GM18858 (cell line): ENCODE data around the gene DUSP8.
A peak's percentile ranks its signal among the peaks of the same experiment; 100 is the strongest.
"Not testable (repeated sequence)": the region's sequence is repeated elsewhere in the genome, so short reads cannot be mapped to it uniquely, and the experiment has no call there.

ENCODE experiments used
- ATAC-seq: cut with Tn5 transposase; IDR thresholded peaks from one replicate; pipeline ENCODE4 v1.9.1; 2021; ENCODE audit not compliant: unreplicated experiment

The DUSP8 gene

DNA sequence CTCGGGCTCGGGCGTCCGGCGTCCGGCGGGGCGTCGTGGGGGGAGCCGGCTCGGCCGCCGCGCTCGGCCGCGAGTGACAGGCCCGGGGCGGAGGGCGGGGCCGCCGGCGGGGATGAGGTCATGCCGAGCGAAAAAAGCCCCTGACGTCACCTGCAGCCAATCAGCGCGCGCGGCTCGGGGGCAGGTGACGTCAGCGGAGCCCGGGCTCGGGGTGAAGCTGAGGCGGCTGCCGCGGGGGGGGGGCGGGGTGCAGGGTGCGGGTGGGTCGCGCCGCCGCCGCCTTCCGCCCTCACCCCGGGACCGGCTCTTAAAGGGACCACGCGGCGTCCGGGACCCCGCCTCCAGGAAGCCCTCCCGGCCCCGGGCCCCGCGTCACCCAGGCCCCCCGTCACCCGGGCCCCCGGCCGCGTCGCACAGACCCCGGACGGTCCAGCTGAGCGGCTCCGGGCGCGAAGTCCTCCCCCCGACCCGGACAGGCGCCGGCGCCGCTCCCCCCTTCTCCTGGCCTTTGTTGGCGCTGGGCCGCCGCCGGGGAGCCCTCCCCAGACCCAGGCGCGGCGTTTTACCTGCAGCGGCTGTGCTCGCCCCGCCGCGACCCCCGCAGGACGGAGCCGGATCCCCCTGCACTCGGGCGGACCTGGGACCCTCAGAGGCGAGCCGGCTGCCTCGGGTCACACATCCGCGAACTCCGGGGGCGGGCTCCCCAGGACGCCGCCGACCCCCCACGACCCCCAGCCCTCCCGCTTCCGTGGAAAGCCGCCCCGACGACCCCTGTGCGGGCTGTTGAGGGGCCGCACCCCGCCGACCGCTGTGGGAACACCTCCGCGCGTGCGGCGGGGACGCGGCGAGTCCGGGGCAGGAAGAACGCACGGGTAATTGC, at the start of gene DUSP8:
Gene DUSP8, minus strand, starts transcription at position 75 of the 880 bp plus-strand sequence. CDS start 6,445 bp downstream, outside the sequence.
- ATAC-seq = peak; percentile 42

DNA sequence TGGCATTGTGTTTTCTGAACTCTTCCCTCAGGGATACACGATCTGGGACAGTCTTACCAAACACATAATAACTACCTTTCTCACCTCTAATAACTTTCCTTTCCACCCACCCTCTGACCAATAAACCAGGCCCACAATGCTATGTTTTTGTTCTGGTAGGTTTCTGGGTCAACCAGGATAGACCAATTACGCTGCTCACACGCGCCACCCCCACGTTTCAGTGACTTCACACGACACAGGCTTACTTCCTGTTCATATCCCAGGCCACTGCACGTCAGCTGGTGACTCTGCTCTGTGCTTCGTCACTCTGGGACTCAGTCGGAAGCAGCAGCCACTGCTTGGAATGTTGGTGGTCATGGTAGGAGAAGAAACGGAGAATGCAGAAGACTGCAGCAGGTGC, 47.4 kb upstream of the DUSP8 start:
- ATAC-seq = no peak

DNA sequence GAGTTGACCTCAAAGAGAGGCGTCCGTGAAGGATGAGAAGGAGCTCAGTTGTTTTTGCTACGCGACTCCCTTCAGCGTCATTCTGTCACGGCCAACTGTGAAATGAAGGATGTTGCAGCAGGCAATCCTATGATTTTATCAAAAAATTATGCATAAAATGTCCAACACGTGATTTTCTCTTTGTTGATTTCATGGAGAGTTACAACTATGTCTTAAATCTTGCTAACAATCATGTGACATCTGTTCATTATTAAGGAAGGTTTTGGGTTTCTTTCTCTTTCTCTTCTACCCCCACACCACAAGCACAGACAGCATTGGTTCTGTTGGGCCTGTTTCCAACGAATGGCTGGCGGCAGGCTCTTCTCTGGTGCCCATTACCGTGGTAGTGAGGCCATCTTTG, 46.2 kb upstream of the DUSP8 start:
- ATAC-seq = no peak

DNA sequence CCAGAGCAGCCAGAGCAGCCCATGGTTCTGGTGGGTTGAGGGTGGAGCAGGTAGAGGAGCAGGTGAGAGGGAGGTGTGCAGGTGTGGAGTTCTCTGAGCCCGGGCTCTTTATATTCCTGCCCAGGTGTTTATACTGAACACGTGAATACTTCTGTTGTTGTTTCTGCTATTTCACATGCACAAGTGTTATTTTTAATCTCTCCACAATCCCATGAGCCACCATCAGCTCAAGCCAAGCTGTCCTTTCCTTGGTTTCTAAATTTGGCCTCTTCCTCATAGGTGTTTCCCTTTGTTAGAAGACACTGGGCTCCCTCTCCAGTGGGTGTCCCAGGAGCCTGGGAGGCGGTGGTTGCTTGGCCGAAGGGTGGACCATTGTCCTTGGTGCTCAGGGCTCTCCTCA, 36.3 kb upstream of the DUSP8 start, which contains the start of gene KRTAP5-3:
Gene KRTAP5-3, minus strand, starts transcription at position 101 of the 400 bp plus-strand sequence. Its CDS starts 78 bp downstream, at position 23.
- ATAC-seq = no peak

DNA sequence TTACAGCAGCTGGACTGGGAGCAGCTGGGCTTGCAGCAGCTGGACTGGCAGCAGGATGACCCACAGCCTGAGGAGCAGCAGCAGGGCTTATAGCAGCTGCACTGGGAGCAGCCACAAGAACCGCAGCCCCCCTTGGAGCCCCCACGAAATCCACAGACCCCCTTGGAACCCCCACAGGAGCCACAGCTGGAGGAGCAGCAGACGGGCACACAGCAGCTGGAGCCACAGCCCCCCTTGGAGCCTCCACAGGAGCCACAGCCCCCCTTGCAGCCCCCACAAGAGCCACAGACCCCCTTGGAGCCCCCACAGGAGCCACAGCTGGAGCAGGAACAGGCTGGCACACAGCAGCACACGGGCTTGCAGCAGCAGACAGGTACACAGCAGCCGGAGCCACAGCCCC, 35.8 kb upstream of the DUSP8 start:
- ATAC-seq = not testable (repeated sequence)

DNA sequence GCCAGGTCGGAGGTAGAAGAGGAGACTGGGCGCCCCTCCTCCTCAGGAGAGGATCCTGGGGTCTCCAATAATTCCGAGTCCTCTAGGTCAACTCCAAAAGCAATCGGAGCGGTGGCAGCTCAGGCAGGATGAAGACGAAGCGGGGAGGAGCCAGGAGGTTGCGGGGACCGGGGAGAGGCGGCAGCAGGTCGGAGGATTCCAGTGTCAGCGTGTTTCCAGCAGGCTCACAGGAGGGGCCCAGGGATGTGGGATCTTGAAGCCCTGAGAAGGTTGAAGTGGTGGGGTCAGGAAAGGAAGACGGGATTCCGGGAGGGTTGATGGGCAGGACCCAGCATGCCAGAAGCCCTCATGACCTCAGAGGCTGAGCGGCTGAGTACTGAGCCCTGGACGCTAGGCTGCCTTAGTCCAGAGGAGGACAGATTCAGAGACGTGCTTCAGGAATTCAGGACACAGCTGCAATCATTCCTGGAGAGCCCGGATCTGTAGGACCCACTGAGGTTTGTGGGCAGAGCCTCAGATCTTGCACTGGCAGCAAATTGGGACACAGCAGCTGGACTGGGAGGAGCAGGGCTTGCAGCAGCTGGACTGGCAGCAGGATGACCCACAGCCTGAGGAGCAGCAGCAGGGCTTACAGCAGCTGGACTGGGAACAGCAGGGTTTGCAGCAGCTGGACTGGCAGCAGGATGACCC, 35.2 kb upstream of the DUSP8 start:
- not testable (repeated sequence) for ATAC-seq

- peak; percentile 71 for ATAC-seq
Measured at GRCh38 chr11:1605923-1606322, 33.9 kb upstream of the DUSP8 start.

GRCh38 chr11:1604711-1605110, 32.6 kb upstream of the DUSP8 start:
- ATAC-seq = no peak

GRCh38 chr11:1604181-1604580, 32.1 kb upstream of the DUSP8 start:
- no peak for ATAC-seq

GRCh38 chr11:1603629-1604028, 31.6 kb upstream of the DUSP8 start:
- no peak for ATAC-seq

GRCh38 chr11:1601663-1602062, 29.6 kb upstream of the DUSP8 start:
- ATAC-seq = not testable (repeated sequence)

DNA sequence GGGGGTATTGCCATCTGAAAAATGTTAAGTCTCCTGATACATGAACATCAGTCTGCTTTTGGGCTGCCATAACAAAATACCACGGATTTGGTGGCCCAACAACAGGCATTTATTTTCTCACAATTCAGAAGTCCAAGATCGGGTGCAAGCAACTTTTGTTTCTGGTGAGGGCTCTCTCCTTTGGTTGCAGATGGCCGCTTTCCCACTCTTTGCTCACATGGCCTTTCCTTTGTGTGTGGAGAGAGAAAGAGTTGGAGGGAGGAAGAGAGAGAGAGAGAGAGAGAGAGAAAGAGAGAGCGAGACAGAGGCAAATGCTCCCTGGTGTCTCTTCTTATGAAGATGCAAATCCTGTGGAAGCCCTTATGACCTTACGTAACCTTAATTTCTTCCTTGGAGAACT, 28.6 kb upstream of the DUSP8 start:
- no peak for ATAC-seq

DNA sequence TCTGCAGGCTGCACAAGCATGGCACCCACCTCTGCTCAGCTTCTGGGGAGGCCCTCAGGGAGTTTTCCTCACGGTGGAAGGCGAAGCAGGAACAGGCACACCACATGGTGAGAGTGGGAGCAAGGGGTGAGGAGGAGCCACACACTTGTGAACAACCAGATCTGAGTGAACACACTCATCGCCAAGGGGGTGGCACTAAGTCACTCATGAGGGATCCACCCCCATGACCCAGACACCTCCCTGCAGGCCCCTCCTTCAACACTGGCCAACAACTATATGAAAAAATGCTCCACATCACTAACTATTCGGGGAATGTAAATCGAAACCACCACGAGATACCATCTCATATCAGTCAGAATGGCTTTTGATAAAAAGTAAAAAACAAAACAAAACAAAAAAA, 26.7 kb upstream of the DUSP8 start:
- no peak for ATAC-seq

DNA sequence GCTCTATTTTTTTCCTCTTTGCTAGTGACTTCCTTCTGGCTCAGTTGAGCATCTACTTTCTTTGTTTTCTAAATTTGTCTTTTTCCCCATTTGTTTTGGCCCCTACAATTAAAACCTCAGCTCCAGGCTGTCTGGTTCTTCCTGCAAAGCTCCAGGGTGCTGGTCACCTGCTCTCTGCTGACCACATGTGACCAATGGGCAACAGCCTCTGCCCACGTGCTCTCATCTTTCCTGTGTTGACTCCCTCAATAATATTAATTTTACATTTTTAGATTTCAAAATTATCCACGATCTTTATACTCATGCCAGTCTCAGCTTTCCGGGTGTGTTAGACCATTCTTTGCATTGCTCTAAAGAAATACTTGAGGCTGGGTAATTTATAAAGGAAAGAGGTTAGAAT, 26.3 kb upstream of the DUSP8 start:
- ATAC-seq = not testable (repeated sequence)

- no peak for ATAC-seq
Measured at GRCh38 chr11:1597994-1598380, 25.9 kb upstream of the DUSP8 start, which contains the start of gene KRTAP5-2. Gene KRTAP5-2, minus strand, starts transcription at chr11:1598294. Its CDS starts 44 bp downstream, at chr11:1598250.

GRCh38 chr11:1597331-1597993, 25.4 kb upstream of the DUSP8 start:
- no peak for ATAC-seq

GRCh38 chr11:1596576-1597121, 24.6 kb upstream of the DUSP8 start:
- not testable (repeated sequence) for ATAC-seq

GRCh38 chr11:1595994-1596575, 24.0 kb upstream of the DUSP8 start:
- ATAC-seq = not testable (repeated sequence)

- ATAC-seq = no peak
Measured at GRCh38 chr11:1592628-1593027, 20.6 kb upstream of the DUSP8 start.

- ATAC-seq = no peak
Measured at GRCh38 chr11:1589996-1590395, 17.9 kb upstream of the DUSP8 start.
